Iris pigment epithelial cell (primary cell): Measurements from ENCODE around the gene HCN4.
A peak's percentile ranks its signal among the peaks of the same experiment; 100 is the strongest.

Experiments used
- DNase-seq: peaks from one replicate; pipeline ENCODE4 v3.0.0-alpha.2; 2011; ENCODE audit warnings: low read depth

HCN4 gene

DNA sequence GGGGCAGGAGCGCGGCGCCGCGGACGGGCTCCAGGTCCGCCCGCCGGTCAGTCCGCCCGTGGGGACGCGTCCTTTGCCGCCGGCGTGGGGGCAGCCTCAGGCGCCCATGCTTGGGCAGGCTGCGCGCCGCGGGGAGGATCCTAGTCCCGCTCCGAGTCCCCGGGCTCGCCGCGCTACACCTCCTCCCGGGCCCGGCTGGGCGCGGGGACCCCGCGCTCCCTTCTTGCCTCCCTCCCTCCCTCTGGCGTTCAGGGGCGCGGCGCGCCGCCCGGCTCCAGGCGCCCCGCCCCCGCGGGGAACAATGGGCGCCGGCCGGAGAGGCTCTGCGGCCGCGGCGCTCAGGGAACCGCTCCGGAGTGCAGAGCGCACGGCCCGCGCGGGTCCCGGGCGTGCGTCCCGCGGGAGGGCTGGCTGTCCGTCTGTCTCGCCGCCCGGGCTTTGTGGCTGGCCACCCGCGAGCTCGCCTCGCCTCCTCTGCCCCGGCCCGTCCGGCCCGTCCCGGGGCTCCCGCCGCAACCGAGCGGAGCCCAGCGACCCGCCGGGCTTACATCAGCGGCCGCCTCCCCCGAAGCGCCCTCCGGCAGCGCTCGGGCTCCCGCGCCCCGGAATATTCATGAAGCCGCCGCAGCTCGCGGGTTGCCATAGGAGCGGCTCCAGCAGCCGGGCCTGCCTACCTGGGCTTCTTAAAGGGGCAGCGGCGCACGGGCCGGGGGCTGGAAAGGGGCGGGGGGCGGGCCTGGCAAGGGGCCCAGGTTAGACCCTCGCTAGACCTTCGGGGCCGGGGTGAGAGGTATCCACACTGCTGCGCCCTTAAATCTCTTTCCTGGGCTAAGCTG is at the start of gene HCN4:
TSS of gene HCN4 (minus strand) at position 658 of the 836 bp plus-strand sequence. CDS start 688 bp downstream, outside the sequence.
- no peak for DNase-seq

DNA sequence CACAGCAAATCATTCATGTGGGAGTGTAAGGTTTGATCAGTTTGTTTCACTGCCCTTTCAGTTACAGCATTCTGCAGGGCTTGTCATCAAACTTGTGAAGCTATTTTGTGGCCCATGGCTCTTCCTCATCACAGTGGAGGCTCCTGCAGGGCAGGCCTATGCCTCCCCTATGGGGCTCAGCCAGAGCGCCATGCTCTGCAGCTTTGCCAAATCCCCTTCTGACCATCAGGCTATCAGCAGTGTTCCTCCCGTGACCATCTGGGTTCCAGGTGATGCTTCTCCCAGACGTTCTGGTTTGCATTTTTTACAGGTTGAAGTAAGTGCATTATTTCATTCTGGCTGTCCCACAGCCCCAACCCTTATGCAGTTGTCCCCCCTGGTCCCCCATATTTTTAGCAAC is 46.1 kb upstream of the HCN4 start:
- DNase-seq, result no peak

DNA sequence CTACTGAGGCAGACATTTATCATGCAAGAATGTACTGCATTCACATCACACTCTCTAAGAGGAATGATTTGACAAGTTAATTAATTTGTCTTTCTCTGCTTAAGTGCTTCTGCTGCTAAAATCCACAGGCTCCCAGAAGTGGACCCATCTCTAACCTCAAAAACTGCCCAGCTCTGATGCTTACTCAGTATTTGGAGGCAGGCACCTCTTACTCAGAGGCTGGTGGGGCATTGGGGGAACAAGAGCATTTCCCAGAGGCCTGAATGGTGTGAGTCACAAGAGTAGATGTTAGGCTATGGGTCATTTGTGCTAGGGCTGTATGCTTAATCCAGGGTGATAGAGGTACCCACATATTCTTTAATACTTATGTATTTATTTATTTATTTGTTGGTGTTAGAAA is 34.4 kb upstream of the HCN4 start:
- DNase-seq, result peak; percentile 7

DNA sequence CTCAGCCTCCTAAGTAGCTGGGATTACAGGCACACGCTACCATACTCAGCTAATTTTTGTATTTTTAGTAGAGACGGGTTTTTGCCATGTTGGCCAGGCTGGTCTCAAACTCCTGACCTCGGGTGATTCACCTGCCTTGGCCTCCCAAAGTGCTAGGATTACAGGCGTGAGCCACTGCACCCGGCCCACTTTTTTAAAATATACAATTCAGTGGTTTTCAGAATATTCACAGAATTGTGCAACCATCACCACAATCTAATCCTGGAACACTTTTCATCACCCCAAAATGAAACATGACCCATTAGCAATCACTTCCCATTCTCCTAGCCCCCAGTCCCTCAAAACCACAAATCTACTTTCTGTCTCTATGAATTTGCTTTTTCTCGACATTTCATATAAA is 31.5 kb upstream of the HCN4 start:
- peak; percentile 80 for DNase-seq

DNA sequence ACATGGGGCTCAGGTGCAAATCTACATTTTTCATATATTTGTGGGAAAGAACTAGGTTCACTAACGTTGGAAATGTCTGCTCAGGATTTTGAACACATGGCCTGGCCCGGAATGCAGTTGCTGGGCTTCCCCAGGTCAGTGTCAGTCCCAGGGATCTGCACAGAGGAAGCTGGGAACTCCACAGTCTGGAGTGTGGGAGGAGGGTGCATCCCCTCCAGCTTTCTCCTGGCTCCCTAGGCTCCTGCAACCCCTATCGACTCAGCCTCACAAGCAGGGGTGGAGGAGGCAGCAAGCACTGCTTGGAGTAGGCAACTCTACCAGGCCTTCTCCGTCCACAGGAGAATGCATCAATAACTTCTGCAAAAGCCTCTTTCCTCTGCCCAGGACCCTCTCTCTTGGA is 30.1 kb upstream of the HCN4 start:
- no peak for DNase-seq

DNA sequence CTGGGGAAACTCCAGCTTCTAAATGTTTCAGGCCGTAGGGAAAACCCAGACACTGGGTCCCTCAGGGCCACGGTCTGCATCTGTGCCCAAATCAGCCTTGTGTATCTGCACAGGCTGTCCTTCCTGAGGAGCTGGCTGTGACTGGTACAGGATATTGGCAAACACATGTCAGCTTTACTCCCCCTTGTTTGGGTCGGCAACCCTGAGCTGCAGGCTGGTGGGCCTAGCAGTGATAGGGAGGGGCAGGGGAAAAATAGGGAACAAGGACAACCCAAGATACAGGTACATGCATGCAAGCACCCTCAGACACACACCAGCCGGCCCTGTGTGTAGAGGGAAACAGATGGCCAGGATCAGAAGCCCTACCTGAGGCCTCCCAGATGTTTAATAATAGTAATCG is 28.7 kb upstream of the HCN4 start:
- no peak for DNase-seq

DNA sequence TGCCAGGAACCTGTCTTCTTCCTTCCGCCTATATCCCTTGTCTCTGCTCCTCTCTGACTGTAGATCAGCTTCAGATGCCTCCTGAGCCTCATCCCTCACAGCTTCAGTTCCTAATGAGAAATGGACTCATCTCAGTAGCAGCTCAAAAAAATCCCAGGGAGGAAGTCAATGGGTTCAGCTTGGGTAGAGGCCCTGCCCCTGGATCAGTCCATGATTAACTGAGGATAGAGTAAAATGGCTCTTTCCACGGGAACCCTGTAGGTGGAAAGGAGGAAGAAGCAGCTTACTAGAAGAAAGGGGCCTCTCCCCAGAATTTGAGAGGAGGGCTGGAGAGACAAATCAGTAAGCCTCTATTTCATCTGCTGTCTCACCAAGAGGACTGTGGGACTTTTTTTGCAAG is 26.9 kb upstream of the HCN4 start:
- no peak for DNase-seq

DNA sequence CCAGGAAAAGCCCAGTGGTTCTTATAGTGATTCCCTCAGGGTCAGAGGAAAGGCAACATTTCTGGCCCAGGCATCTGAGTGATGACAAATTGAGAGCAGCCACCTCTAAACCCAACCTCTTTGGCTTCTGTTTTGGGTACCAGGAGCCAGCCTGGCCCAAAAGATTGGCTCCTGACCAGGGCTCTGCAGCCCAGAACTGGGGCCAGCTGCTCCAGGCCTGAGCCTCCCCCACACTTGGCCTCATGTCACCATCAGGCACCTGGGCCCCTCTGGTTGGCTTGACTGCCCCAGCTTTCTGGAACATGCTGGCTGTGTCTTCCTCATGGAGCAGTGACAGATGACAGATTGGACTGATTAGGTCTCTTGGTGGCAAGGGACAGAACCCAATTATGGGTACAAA is 26.0 kb upstream of the HCN4 start:
- DNase-seq, result no peak

DNA sequence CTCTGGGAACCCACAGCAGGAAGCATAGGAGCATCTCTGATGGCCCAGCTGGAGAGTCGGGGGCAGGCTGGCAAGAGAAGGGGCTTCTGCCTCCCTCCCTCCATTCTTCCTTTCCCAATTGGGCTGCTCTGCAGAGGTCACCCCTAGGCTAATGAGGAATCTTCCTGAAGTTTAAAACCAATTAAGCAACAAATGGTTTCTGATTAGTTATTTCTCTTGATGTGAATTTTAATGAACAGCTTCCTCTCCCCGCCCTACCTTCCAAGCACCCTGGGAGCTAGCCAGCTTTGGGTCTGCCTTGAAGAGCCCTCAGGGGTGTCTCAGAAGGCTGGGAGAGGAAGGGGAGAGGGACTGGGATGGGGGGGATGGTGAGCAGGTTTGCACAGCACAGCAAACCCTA is 24.6 kb upstream of the HCN4 start:
- DNase-seq, result no peak

DNA sequence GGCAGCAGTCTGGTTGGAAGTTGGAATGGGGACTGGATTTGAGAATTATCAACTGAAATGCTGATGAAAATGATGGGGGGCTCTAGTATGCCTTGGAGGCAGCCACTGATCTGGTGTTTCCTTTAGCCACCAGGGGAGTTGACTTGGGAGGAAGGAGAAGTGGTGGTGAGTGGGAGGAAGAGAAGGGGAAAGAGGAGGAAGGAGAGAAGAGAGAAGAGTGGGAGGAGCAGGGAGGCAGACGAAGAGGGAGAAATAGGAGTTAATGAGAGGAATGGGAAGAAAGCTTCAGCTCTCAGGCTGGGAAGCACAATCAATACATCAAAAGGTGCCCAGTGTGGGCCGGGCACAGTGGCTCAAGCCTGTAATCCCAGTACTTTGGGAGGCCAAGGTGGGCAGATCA is 23.3 kb upstream of the HCN4 start:
- DNase-seq, result no peak

DNA sequence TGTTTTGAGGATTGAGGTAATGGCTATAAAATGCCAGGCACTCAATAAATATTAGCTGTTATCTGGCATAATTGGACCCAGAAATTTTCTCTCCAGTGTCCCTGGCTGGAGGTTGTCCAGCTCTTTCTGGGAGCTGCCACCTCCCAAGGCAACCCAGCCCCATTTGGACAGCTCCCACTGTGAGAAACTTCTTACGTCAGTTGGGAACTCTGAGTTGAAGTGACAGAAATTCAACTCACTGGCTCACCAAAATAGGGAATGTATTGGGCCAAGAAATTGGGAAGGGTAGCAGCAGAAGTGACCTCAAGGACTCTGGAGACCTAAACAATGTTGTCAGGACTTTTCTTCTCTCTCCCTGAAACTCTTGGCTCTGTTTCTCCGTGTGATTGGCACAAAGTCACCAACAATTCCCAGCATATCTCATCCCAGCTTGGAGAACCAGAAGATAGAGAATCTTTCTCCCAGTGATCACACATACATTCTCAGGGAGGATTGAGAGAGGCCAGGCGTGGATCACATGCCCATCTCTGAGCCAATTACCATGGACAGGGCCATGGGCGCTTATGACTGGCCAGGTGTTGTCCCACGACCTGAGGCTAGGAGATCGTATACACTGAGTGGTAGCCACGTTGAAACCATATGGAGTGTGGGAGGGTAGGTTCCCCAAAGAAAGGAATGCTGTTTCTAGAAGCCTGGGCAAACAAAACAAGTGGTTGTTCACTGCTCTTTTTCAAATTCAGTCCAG is 22.5 kb upstream of the HCN4 start:
- no peak for DNase-seq

DNA sequence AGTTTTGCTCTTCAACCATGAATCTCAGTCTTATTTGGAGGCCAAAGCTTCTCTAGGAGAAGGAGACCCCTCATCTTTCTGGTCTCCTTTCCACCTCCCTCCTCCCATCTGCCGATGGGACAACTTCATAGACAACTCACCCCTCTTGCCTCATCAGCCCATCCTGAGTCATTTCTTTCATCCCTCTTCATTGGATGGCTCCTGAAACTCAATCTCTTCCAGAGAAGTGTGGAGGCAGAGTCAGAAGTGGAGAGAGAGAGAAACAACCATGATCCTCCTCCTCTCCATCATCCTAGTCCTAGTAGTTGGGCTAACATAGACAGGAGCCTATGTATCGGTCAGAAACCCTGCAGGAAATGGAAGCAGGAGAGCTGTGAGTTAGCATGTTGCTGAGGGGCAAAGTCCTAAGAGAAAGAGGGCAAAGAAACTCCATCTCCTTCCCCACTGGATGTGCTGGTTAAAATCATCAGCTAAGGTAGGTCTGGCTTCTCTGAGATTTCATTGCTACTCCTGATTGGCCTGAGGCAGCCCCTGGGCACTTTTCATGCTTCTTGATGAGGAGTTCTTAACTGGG is 21.3 kb upstream of the HCN4 start:
- peak; percentile 36 for DNase-seq

DNA sequence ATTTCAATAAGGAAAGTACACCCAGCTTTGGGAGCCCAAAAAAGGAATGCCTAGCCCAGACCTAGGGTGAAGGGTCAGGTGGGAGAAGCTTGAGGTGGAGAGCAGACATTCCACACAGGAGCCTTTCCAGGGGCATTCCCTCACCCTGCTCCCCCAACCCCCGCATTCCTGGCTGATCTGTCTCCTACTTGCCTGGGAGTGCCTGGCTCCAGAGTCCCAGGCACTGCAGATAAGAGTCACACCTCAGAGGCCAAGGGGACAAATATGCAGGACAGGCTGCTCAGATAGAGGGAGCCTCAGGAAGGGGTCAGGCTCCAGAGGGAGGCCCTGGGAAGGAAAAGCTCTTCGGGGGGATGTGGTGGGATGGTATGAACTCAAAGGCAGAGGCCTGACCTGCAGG is 20.8 kb upstream of the HCN4 start:
- no peak for DNase-seq

DNA sequence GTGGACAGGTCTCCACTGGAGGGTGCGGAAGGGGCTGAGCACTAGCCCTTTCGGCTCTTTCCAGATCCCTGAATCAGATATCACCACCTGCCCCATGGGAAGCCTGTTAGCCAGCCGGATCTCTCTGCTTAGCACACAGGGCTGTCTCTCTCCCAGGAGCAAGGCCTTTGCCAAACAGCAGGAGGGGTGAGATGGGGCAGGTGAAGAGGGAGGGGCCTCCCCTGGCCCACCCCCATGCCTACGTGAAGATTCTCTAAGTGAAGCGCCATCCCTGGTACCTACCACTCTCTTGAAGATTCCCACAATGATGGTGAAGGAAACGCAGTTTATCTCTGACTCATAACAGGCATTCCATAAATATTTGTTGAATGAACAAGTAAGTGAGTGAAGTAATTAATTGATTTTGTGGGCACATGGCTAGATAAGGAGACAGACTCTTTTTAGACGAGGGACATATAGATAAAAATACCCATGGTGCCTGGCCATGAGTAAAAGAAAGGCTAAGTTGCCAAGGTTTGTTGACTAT is 19.6 kb upstream of the HCN4 start:
- peak; percentile 78 for DNase-seq

DNA sequence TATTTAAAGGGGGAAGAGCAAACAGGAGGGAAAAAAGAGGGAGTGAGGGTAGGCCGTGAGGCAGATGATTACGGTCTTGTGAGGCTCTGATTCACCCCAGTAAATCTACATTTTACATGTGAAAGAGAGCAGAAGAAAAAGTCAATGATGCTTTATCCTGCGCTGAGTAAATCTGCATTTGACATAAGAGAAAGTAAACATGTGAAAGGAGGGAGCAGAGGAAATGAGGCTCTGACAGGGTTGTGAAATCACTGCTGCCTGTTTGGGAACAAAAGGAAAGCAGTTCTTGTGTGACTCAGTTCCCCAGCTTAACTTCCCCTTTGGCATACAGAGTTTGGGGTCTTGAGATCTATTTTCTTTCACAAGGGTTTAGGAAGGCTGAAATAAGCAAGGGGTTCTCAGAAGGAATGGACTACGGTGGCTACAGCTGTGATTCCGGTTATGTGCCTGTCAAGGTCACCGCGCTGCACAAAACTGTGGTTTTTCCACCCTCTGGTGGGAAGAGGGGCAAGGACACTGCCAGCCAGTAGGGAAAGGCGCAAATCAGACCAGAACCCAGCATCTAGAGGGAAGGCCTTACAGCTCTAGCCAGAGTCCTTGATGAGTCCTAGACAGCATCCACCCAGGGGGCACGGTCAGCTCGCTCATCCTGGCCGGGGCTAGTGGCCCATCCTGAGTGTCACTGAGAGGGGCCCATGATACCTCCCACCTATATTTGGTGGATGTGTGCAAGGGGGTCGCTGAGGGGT is 18.9 kb upstream of the HCN4 start:
- peak; percentile 85 for DNase-seq

DNA sequence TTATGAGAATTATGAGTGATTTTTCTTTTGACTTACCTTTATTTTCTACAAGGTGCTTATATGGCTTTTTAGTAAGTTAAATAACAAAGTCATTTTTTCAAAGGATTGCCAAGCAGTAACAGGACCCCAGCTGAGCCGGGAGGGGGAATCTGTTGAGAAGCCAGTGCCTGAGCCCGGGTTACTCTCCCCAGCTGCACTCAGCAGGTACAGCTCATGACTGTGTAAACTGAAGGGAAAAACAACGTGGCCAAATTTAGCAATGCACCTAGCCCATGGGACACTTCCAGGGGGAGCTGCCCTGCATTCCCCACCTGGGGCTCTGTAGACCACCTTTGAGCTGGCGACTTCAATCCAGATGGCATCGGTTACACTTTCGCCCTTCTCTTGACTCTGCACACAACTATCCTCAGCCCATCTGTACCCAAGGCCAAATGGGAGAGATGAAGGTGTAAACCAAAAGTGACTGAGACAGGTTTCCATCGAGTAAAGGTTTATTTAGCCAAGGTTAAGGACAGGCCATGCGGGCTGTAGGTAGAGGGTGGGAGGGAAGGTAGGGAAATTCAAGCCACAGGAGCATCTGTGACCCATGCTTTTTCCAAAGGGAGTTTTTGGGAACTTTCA is 18.2 kb upstream of the HCN4 start:
- DNase-seq, result no peak

DNA sequence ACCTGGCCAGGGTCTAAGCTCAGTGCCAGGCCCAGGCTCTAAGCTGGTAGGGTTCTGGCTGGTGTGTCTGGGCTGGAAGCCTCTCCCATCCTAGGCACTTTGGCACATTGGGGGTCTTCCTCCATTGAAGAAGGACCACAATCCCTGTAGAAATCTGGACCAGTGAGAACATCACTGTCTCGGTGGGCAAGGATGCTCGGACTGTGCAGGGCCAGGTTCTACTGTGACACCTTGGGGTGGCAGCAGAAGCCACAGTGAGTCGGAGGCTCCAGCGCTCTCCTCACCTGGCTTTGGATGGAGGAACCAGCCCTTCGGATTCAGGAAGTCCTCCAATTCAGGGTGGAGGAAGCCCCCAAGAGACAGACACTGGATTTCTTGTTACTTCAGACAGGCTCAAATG is 17.5 kb upstream of the HCN4 start:
- DNase-seq, result no peak

DNA sequence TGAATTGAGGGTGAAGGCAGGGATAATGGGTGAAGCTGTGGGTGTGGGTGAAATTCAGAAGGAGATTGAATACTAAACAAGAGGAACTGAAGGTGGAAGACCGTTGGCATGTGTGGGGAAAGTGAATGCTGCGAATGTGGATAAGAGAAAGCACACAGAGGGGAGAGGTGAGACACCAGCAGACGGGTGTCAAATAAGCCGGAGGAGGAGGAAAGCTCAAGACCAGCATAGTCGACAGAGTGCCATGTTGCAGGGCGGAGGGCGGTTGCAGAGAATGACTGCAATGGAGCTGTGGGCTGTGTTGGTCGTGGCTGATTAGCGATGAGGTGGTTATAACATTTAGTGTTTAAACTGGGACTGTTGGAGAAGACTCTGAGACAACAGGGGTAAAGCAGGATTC is 16.4 kb upstream of the HCN4 start:
- no peak for DNase-seq

DNA sequence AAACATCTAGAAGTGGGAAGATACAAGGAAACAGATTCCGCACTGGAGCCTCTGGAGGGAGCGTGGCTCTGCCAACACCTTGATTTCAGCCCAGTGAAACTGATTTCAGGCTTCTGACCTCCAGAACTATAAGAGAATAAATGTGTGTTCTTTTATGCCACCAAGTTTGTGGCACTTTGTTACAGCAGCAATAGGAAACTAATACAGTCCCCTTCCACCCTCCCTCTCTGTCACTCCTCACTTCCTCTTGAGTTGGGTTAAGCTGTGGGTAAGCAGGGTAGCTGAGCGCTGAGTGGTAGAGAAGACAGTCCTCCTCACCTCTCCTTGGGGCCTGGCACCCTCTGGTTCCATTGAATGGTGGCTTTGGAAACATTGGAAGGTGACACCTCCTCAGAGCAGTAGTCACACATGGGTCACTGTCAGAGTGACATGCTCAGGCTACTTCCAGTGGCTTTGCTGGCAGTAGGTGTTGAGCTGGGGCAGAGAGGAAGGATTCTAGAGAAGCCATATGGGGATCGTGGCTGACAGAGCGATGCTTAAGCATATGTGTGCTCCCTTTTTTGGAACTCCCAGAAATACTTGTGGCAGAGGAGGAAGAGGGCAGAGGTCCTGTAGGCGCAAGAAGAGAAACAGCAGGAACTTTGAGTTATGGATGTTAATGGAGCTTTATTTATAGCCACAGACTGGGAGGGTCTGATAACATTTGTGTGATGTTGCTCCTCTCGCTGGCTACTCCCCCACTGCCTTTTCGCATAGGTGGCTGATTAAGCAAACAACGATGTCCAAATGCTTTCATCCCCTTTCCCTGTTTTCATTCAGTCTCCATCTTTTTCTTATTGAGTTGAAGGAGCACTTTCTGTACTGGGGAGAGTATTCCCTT is 14.8 kb upstream of the HCN4 start:
- no peak for DNase-seq

DNA sequence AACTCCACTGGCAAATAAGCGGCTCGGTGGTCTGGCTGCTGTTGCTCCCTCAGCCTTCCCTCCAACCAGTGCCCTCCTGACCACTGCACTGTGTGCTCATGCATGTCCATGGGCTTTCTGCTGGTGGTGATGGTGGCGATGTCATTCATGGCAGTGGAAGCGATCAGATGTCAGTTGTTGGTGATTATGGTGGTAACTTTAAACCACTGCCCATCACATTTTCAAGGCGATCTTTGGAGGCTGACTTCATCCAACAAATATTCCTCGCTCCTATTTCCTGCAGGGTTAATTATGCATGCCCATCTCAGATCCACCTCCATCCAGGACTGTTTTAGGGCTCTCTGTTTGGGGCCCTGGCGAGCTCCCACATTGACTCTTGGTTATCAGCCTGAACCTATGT is 13.4 kb upstream of the HCN4 start:
- no peak for DNase-seq

DNA sequence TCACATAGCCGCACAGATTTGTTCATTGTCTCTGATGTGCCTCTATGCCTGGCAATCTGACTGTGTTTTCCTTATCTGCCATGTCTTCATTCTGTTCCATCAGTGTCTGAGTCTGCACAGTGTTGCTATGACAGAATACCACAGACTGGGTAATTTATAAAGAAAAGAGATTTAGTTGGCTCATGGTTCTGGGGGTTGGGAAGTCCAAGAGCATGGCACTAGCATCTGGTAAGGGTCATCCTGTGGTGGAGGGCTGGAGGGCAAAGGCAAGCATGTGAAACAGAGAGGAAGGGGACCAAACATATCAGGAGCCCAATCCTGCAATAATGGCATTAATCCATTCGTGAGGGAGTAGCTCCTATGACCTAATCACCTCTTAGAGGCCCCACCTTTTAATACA is 11.9 kb upstream of the HCN4 start:
- no peak for DNase-seq
